GM18909 (cell line): ENCODE data around the gene NDRG3.
"Not testable (repeated sequence)": the region's sequence is repeated elsewhere in the genome, so short reads cannot be mapped to it uniquely, and the experiment has no call there.

Experiments used
- ATAC-seq: cut with Tn5 transposase; IDR thresholded peaks from one replicate; pipeline ENCODE4 v1.9.1; 2021; ENCODE audit warnings: mild to moderate bottlenecking; ENCODE audit not compliant: unreplicated experiment, poor library complexity

Gene NDRG3

DNA sequence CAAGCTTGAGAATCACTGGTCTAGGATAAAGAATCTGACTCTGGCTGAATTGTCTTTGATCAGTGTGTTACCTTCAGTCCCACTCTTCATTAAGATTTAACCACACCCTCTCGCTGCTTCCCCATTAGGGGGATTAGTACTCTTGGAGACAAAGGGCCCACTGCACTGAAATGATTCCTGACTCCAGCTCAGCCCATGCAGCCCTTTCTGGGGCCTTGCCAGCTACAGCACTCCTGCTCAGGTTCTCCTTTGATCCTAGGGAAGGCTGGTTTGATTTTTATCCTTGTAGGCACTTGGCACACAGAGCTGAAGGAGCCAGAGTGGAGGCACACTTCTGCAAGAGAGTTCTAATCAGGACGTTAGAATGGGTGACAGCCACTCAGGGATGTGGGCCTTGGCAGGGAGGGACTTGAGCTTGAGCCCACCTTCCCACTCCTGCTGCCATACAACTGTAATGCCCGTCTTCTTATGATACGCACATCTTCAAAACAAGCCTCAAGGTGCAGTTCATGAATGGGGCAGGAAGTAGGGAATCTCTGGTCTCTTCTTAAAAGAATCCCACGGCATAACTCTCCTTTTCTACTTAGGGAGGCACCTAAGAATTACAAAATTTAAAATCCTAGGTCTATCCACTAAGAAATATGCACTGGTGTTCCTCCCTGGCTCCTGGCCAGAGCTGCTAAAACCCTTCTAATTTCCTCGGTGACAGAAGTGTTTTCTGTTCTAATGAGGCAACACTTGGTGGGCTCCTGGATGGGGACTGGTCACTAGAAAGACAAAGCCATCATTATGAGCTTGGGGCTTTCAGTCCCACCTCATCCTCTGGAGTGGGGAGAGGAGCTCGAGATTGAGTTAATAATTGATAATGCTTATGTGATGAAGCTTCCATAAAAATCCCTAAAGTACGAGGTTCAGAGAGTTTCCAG, 98.4 kb downstream of the NDRG3 start:
- ATAC-seq: no peak

DNA sequence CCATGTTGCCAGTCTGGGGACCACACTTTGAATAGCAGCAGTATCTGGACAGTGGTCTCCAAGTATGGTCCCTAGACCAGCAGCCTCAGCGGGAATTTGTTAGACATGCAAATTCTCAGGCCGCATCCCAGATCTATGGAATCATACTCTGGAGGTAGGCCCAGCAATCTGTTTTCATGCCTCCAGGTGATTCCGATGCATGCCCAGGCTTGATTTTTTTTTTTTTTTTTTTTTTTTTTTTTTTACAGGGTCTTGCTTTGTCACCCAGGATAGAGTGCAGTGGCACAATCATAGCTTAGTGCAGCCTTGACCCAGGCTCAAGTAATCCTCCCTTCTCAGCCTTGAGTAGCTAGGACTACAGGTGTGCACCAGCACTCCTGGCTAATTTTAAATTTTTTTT, 99.2 kb downstream of the NDRG3 start:
- no peak for ATAC-seq

DNA sequence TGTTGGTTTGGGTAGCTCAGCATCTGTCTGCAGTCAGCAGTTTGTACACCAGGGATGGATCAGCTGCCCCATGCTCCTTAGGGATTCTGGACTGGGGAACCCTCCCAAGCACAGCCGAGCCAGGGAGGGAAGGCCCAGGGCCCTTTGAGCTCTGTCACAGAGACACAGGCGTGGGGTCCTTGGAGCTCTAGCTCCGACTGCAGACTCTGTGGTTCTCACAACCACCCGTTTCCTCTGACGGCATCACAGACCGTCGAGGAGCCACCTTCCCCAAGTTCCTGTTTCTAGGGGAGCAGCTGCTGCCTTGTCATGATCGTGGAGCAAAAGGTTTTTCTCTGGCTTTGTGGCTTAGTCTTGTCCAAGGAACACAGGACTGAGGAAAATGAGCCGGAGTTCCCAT, 99.9 kb downstream of the NDRG3 start, which contains the start of gene SLA2:
TSS of gene SLA2 (minus strand) at position 199 of the 400 bp plus-strand sequence. CDS start 4,861 bp downstream, outside the sequence.
- ATAC-seq: no peak

DNA sequence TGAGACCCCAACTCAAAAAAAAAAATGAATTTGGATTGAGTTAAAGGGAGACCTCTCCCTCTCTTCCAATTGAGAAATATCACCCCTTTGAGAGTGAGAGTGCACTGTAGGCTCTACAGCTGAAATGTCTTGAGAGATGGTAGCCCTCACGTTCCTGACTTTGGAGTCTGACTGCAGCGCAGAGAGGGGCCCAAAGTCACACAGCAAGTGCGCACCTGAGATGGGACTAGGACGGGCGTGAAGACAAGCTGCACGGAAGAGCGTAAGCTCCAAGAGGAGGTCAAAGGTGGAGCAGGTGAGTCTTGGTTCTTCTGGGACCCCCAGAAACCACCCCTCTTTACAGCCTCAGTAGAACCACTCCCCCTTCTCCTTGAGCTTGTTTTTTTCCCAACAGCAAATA, 100.5 kb downstream of the NDRG3 start:
- no peak for ATAC-seq

DNA sequence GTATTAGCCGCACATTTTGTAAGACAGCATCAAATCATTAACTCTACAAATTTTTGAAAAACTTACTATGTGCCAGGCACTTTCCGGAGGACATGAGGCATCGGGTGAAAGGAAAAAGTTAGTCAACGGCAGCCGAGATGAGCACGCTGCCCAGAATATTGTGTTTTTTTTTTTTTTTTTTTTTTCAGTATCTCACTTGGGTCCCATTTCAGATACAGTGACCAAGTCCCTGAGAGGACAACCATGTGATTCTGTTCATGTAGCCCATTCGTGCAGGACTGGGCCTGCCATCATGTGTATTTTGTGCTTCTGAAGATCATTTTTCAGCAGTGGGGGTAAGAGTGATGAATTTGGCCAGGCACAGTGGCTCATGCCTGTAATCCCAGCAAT, 101.2 kb downstream of the NDRG3 start:
- no peak for ATAC-seq

DNA sequence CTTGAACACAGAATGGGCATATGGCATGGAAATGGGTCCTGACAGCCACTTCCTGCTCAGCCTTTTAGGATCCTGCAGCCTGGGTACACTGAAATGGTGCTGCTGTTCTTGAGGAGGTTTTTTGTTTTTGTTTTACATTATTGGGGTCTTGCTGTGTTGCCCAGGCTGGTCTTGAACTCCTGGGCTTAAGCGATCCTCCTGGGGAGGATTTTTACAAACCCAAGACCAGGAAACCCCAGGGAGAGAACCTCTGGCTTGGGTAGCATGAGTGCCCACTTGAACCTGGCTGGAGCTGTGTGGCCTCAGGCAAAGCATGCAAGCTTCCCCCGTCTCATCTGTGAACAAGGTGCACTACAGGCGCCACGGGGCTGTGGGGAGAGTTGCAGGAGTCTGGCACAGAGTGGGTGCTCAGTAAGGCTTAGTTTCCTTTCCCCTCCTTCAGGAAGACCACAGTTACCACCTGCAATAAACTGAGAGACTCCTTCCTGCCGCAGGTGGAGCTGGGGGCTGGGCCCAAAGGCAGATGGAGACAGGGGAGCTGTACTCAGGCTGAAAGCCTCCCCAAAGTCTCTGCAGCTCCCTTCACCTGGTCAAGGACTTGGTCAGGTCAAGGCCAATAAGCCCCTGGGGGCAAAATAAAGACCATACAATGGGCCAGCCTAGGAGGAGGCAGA, 101.7 kb downstream of the NDRG3 start:
- ATAC-seq: no peak

DNA sequence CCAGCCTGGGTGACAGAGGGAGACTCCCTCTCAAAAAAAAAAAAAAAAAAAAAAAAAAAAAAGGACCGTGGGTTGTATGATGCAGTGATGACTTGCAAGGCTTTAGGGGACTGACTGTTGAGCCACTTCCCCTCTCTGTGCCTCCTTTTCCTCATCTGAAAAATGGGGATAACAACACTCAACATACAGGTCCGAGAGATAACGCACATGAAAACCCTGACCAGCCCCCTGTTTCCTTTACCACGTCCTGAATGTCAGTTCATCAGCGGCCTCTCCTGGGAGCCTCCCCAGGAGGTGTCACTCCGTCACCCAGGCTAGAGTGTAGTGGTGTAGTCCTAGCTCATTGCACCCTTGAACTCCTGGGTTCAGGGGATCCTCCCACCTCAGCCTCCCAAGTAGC, 103.8 kb downstream of the NDRG3 start:
- ATAC-seq: no peak

DNA sequence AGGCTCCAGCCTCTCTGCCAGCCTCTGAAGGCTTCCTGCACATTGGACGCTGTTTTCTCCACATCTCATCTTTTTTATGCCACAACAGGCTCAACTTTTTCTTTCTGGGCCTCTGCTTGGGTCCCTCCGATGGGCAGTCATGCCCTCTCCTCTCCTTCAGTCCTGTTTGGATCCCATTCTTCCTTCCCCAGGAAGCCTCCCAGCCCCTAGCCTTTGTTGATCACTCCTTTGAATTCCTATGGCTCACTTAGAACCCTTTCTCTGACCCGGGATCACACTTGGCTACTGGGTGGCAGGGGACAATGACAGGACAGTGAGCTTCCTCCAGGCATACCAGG, 104.4 kb downstream of the NDRG3 start:
- no peak for ATAC-seq

DNA sequence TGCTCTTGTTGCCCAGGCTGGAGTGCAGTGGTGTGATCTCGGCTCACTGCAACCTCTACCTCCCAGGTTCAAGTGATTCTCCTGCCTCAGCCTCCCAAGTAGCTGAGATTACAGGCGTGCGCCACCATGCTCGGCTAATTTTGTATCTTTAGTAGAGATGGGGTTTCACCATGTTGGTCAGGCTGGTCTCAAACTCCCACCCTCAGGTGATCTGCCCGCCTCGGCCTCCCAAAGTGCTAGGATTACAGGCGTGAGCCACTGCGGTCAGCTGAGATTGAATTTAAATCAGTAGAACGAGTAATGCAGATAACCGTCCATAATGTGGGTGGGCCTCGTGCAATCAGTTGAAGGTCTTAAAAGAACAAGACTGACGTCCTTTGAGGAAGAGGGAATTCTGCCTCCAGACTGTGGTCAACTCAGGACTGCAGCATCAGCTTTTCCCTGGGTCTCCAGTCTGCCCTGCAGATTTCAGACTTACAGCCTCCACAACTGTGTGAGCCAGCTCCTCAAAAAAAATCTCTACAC, 107.0 kb downstream of the NDRG3 start:
- not testable (repeated sequence) for ATAC-seq

DNA sequence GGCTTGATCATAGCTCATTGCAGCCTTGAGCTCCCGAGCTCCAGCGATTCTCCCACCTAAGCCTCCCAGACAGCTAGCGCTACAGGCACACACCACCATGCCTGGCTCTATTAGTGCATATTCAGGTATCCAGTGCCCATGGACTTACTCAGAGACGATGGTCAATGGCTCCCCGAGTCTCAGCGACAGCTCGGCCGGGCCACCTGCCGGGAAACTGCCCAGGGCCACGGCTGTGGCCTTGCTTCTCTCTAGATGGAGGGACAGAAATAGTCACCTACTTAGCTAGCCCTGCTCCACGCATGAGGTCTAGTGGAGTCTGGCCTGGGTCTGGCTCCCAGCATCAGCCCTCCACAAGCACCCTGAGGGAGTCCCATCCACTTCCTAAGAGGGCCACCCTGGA, 111.5 kb downstream of the NDRG3 start:
- ATAC-seq: no peak

DNA sequence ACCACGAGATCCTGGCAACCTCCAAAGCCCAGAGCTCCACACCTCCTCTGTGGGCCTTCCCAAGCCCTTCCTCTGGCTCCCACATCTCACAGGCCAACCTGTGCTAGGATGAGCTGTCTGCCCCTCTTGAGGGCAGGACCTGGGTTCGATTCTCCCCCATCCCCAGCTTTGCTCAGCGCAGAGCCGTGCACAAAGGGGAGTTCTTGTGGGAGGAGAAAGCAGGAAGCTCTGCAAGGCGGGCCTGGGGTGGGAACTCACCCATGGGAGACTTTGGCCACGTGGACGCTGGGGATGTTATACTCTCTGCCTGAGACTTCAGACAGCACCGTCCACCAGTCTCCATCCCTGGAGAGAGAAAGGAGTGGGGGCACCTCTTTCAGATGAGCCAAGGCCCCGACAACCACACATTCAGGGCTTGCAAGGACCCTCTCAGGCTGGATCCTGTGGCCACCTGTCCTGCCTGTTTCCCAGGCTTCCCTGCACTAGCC, 112.6 kb downstream of the NDRG3 start:
- no peak for ATAC-seq

DNA sequence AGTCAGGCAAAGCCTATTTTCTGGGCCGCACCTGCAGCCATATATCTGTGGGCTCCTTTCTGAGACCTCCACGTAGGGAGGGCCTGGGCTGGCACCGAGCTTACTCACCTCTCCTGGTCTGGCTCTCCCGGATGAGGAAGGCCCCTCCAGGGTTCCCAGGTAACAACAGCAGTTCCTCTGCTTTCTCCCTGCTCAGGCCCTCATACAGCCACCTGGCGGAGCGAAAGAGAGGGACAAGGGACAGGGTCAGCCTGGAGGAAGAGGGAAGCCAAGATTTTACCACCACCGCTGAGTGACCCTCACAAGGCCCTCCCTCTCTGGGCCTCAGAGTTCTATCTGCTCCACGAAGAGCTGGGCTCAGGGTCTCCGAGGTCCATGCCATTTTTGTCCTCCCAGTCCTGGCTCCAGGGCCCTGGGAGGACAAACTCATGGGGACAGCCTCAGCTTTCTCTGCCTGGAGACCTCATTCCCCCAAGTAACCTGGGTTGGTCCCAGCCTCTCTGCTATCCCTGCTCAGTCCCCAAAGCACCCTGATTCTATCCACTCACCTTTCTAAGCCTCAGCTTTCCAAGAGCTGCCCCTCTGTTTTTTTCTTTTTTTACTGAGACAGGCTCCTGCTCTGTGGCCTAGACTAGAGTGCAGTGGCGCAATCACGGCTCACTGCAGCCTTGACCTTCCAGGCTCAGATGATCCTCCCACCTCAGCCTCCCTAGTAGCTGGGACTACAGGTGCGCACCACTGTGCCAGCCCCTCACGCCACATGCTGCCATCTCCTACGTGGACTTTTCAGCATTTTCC, 113.2 kb downstream of the NDRG3 start:
- no peak for ATAC-seq

DNA sequence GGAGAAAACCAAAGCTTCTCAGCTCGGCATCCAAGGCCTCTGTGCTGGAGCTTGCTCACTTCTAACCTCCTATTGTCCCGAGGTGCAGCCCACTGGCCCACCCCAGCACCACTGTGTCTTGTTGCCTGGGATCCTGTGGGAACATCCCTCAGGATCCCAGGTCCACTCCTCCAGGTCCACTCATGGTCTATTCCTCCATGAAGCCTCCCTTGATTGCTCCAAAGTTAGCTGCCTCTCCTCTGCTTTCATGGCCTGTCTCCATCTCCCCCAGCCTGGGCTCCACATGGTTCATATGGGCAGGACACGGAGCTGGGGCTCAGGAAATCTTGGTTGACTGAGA, 113.8 kb downstream of the NDRG3 start:
- ATAC-seq: no peak

DNA sequence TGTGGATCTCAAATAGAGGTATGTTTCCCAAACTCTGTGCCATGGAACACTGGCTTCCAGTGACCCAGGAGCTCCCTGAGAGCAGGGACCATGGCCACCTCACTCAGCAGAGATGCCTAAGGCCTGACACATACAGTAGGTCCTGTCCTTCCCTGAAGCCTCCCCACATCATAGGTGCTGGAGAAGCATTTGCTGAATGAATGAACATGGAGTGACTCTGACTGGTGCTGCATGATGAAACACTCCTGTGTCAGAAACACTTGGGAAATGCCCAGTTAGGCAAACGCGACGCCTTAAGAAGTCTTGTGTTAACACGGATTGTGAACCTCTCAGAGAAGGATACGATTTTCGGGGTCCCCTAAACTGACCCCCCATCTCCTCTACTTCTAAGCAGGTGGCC, 114.2 kb downstream of the NDRG3 start:
- no peak for ATAC-seq

DNA sequence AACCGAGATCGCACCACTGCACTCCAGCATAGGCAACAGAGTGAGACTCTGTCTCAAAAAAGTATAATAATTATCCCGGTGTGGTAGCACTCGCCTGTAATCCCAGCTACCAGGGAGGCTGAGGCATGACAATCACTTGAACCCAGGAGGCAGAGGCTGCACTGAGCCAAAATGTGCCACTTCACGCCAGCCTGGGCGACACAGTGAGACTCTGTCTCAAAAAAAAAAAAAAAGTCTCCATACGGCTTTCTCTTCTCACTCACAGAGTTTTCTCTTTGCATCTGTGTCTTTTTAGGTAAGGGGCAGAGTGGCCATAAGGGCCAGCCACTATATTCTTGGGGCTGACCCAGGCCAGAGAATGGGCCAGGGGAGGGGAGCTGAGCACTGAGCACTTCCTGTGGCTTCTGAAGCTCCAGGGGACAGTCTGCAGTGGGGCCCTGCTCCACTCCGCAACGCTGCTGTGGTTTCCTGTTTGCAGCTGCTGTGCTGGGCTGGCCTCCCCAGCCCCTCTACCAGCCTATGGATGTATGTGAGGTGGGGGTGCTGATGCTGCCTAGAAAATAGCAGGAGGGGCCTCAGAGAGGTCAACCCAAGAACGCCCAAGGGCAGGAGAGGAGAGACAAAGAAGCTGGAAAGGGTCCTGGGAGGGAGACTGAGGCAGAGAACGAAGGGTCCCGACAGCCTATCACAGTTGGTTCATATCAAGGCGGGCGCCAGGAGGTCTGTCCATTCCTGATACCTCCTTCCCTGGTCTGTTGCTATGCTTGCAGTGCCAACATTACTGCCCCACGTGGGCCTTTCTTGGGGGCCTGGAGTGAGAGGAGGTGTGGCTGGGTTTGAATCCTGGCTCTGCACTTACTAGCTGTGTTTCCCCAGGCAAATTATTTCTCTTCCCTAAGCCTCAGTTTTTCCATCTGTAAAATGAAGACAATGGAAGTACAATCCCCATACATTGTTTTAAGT, 115.9 kb downstream of the NDRG3 start:
- no peak for ATAC-seq

DNA sequence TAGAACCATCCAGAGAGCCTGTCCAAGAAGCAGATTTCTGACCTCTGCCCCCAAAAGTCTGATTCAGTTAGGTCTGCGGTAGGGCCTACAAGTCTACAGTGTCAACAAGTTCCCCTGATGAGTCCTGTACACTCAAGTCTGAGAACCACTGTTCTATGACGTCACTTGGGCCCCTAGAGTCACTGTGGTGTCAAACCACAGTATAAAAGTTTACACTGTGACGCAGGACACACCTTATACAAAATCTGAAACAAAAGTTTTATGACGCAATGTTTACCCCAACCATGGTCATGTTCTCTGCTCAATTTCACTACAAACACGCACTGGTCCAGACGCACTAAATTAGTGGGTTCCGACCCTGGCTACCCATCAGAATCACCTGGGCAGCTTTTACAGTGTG, 117.8 kb downstream of the NDRG3 start:
- no peak for ATAC-seq

DNA sequence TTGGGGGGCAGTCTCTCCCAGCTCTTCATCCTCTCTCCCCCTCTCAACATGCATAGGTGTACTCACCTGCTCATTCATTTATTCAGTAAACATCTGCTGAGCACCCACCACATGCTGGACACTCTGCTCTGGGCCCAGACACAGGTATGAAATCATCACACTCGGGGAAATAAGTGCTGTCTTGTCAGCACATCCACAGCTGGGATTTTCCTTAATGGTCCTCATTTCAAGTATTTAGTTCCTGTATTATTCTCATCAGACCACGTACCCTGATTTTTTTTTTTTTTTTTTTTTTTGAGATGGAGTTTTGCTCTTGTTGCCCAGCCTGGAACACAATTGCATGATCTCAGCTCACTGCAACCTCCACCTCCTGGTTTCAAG, 121.0 kb downstream of the NDRG3 start:
- ATAC-seq: no peak

DNA sequence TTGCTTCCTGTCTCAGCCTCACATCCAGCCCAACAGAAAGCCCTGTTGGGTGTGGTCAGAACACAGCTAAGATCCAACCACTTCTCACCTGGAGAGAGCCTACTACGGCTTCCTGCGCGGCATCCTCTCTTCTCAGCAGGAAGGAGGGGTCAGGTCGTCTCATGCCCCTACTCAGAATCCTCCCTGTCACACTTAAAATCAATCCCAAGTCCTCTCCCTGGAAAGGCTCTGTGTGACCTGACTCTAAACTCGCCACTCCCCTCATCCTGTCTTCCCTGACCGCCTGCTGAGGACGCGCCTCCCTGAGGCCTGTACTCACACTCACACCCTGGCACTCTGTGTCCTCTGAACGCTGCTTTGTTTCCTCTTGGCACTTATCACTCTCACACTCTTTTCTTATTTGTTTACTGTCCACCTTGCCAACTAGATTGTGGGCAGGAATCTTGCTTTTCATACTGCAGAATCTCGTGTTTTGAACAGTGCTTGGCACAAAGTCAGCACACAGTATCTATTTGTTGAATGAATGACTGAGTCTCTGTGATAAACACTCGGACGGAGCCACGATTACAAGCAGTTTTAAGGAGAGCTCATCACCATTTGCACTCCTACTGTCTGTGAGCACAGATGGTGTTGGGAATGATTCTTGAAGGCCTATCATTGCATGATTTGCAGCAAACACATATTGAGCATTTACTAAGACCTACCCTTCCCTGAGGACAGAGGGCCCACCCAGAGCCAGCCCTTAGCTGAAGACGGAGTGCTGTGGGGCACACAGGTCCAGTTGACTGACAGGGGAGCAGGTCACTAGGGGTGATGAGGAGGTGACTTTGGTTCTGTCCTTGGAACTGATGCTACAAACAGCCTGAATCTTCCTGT, 121.6 kb downstream of the NDRG3 start:
- ATAC-seq: no peak

DNA sequence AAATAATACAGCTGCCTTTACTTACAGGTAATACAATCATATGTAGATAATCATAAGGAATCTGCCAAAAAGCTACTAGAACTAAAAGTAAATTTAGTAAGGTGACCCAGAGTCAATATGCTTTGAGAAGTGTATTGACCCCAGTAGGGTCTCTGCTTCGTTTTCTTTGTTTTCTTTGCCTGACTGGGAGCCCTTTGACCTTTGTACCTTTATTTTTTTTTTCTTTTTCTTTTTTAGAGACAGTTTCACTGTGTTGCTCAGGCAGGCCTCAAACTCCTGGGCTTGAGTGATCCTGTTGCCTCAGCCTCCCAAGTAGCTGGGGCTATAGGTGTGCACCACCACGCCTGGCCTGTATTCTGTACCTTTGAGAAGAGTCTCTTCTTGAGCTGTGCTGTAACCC, 122.4 kb downstream of the NDRG3 start:
- no peak for ATAC-seq
